Measurements from ENCODE around the gene LBHD2. TPM values are rescaled to one million over a fixed set of nuclear protein-coding genes. Genes with fewer than 3 reads are reported as not detected.

Gene LBHD2
- total RNA-seq, 4 donors from 2014 or later, result not detected

DNA sequence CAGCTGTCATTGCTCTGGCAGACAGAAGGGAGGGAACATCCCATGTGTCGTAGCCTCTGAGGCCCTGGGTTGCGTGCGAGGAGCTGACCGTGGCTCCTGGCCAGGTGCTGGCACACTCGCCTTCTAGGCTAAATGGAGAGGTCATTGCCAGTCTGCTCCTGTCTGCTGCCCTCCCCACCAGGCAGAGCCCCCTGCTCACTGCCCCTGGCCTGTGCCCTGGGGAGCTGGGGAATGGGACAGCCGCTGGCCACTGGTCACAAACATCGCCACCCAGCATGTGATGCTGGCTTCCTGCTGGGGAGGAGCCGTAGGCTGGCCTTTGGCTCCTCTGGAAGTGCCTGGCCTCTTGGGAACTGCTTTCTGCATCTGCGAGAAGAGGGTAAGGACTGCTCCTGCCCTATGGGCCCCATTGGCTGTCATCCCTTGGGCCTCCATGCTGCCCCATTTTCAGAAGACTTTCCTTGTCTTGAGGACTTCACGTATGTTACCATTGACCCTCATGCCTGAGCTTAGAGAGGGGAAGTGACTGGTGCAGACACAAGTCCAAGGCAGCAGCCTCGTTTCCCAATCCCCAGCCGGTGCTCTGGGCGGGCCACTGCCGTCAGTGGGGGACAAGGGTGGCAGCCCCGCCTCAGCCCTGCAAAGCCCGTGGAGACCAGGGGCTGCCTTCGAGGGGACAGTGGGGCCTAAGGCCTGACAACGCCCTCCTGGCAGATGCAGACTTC, 37.3 kb downstream of the LBHD2 start:
- Histone ChIP-seq H3K4me1 (peaks cover 23 to 68% of the 10 kb centered on the region in 2 donors), H3K36me3 (no peaks in the 10 kb centered on the region), H3K27me3 (no peaks in the 10 kb centered on the region), H3K27ac (peak overlapping the region; percentile 66 to 93 (median 85)), H3K4me3 (replicated peaks in 1 of 3) (no peak overlapping the region), H3K9me3 (no peaks in the 10 kb centered on the region)
- TF ChIP-seq POLR2A (IDR thresholded peaks at IDR 0.05), result no peak
- TF ChIP-seq, protein P1, sequence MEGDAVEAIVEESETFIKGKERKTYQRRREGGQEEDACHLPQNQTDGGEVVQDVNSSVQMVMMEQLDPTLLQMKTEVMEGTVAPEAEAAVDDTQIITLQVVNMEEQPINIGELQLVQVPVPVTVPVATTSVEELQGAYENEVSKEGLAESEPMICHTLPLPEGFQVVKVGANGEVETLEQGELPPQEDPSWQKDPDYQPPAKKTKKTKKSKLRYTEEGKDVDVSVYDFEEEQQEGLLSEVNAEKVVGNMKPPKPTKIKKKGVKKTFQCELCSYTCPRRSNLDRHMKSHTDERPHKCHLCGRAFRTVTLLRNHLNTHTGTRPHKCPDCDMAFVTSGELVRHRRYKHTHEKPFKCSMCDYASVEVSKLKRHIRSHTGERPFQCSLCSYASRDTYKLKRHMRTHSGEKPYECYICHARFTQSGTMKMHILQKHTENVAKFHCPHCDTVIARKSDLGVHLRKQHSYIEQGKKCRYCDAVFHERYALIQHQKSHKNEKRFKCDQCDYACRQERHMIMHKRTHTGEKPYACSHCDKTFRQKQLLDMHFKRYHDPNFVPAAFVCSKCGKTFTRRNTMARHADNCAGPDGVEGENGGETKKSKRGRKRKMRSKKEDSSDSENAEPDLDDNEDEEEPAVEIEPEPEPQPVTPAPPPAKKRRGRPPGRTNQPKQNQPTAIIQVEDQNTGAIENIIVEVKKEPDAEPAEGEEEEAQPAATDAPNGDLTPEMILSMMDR (IDR thresholded peaks at IDR 0.05), result no peak
- WGBS, 2 donors, result 40 to 65% methylated on average over 6 to 10 of the region's 18 CpGs
- intact Hi-C loops (cut with DNase I), result no loop called here
- DNase-seq, result peak in 1 of 2 donors; percentile 35

DNA sequence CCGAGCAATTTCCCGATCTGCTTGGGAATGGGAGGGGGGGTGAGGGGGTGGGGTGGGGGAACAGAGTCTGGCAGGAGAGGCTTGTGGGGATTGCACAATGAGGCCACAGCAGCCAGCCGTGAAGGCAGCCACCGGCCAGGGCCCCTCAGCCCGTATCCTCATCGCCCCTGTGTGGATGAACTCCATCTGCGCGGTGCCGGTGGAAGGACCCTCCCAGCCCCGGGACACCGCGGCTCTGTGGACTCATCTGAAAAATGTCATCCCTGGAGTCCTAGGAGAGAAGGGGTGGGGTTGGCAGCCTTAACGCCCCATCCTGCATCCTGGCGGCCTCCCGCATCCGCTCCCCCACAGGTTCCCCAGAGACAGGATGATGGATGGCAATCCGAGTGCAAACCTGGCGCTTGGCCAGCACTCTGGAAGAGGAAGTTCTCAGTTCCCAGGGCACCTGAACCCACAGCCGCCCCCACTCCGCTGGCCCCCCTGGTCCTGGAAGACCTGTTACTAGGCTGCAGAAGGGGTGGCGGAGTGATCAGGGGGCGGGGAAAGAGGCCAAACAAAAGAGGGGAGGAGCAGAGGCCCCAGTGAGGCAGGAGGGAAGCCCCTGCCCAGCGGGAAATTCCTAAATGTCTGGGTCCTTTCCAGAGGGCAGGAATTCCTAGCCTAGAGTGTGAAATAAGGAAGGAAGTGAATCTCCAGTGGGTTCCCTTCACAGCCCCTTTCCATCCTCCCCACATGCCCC, 38.0 kb downstream of the LBHD2 start:
- Histone ChIP-seq H3K36me3 (no peaks in the 10 kb centered on the region), H3K4me3 (replicated peaks in 1 of 3) (no peak overlapping the region), H3K27ac (peak overlapping the region; percentile 79 to 93 (median 85)), H3K4me1 (peaks cover 27 to 73% of the 10 kb centered on the region in 2 donors), H3K9me3 (no peaks in the 10 kb centered on the region), H3K27me3 (no peaks in the 10 kb centered on the region)
- TF ChIP-seq, protein P1 (IDR thresholded peaks at IDR 0.05), result no peak
- no peak for TF ChIP-seq POLR2A (IDR thresholded peaks at IDR 0.05)
- 7 to 10% methylated on average over 15 to 19 of the region's 23 CpGs for WGBS, 2 donors
- DNase-seq, result peak; percentile 63 to 73
- intact Hi-C loops (cut with DNase I), result no loop called here

DNA sequence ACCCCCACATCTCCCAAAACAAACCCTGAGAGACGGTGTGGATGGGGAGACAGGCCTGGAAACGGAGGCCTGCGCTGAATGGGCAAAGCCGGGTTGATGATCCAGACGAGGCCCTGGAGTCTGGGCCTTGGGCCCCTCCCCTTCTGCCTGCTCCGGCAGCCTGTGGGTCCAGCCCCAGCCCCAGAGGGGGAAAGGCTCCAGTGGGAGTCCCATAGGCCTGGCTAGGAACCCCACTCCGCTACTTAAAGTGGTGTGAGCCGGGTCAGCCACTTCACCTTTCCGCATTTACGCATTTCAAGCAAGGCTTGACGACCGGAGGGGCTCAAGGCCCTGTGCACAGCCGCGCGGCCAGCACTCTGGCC, 38.6 kb downstream of the LBHD2 start:
- intact Hi-C loops (cut with DNase I), result no loop called here

DNA sequence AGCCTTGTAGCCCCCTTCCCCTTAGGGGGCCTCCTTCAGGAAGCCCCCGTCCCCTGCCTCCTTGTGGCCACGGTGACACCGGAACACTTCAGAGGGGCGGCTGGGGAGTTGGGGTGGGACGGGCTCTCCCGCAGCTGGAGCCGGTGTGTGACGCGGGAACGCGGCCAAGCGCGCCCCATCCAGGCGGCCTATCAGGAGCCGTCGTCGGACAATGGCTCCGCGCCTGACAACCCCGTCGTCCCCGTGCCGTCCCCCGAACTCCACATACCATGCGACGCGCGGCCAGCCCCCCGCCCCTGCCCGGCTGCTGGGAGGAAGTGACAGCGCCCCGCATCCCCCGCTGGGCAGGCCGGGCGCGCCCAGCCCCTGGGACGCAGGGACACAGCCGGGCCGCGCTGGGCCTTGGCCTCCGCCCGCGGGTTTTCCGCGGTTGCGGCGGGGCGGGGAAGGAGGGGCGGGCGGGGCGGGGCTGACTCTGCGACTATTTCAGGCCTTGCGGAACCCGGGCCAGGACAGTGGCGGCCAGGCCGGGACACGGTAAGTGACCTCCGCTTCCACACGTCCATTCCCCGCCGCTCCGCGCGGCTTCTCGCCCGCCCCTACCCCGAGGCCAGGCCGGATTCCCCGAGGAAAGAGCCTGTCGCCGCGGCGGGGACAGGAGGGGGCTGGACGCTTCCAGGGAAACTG, 39.1 kb downstream of the LBHD2 start, which contains the start of gene TNFAIP2:
Gene TNFAIP2 (plus strand): TSS at position 515 of the 687 bp plus-strand sequence. CDS start 2,997 bp downstream, outside the sequence.
- peaks cover 34 to 79% of the 10 kb centered on the region in 2 donors for H3K4me1 ChIP-seq
- peak within 1 kb of the TSS; percentile 79 to 93 (median 85) for H3K27ac ChIP-seq
- H3K36me3 ChIP-seq, result no peaks in the 10 kb centered on the region
- TF ChIP-seq POLR2A (IDR thresholded peaks at IDR 0.05), result peak in 1 of 2 donors; percentile 39
- TF ChIP-seq, protein P1 (IDR thresholded peaks at IDR 0.05), result no peak
- H3K27me3 ChIP-seq, result no peaks in the 10 kb centered on the region
- WGBS, 2 donors, result 4 to 6% methylated on average over 3 to 29 of the region's 74 CpGs
- H3K9me3 ChIP-seq, result no peaks in the 10 kb centered on the region
- H3K4me3 ChIP-seq (replicated peaks in 1 of 3), result peak within 1 kb of the TSS in 2 of 3 donors; percentile 35 to 49
- intact Hi-C loops (cut with DNase I), result no loop called here
- peak in 1 of 2 donors; percentile 27 for DNase-seq

More for the DNA sequence above, 38.6 kb downstream of the LBHD2 start:
- Histone ChIP-seq H3K4me1 (peaks cover 30 to 76% of the 10 kb centered on the region in 2 donors), H3K36me3 (no peaks in the 10 kb centered on the region), H3K27ac (peak overlapping the region; percentile 79 to 93 (median 85)), H3K27me3 (no peaks in the 10 kb centered on the region), H3K4me3 (replicated peaks in 1 of 3) (peak overlapping the region in 1 of 3 donors; percentile 49), H3K9me3 (no peaks in the 10 kb centered on the region)
- WGBS, 2 donors, result 39 to 57% methylated on average over 4 to 7 of the region's 15 CpGs
- TF ChIP-seq POLR2A (IDR thresholded peaks at IDR 0.05), result no peak
- TF ChIP-seq, protein P1 (IDR thresholded peaks at IDR 0.05), result no peak
- DNase-seq, result no peak

Data from thyroid gland (tissue), 4 donors.